SK-N-DZ (cell line): ENCODE data around the gene AIF1. TPM values are rescaled to one million over a fixed set of nuclear protein-coding genes. Genes with fewer than 3 reads are reported as not detected.

Experiments used
- DNase-seq: peaks from one replicate; pipeline ENCODE4 v3.0.0-alpha.2; 2015; ENCODE audit warnings: low spot score
- polyA plus RNA-seq, 2 experiments: library from polyadenylated mRNA; depleted of rRNA; stranded (reverse); fragments of >200 nt; gene quantifications; 2 replicates each; pipeline ENCODE4 v1.2.3, GENCODE V29; 2014

AIF1 gene
- 0.57 TPM in 1 of 2 replicates, not detected in the other for polyA plus RNA-seq (2014; cell fraction: cytosol; rRNA removed)
- 0.38 TPM in 1 of 2 replicates, not detected in the other for polyA plus RNA-seq (2014; cell fraction: nucleus; rRNA removed)

DNA sequence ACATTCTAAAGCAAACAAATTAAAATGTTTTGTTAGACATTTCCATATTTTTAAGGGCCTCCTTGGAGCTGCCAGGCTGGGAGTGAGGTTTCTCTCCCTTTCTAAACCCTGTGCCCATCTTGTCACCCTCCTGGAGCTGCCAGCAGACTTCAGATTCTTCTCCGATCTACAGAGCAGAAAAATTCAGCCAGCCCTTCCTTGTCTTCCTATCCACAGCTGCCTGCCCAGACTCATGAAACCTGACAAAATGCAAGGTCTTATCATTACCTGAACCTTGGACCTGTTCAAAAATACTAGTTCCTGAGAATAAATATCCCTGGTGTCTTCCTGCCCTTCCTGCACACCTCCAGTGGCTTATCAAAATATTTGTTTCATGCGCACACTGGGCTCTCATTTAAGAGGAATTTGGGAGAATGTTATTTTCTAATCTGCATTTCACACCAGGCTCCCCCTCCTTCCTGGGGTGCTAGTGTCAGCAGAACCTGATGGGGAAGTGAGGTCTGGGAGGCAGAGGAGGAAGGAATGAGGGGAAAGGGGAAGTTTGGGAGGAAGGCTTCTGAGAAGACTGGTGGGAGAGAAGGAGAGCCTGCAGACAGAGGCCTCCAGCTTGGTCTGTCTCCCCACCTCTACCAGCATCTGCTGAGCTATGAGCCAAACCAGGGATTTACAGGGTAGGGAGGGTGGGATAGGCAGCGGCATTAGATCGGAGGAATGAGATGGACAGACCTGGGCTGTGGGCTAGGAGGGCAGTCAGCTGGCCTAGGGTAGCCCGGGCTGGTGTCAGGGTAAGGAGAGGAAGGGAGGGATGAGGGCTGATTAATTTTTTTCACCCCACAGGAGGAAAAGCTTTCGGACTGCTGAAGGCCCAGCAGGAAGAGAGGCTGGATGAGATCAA lies at the start of gene AIF1:
Gene AIF1 (plus strand): TSS at position 551 of the 895 bp plus-strand sequence. CDS start 96 bp downstream, at position 647.
- DNase-seq, result no peak

DNA sequence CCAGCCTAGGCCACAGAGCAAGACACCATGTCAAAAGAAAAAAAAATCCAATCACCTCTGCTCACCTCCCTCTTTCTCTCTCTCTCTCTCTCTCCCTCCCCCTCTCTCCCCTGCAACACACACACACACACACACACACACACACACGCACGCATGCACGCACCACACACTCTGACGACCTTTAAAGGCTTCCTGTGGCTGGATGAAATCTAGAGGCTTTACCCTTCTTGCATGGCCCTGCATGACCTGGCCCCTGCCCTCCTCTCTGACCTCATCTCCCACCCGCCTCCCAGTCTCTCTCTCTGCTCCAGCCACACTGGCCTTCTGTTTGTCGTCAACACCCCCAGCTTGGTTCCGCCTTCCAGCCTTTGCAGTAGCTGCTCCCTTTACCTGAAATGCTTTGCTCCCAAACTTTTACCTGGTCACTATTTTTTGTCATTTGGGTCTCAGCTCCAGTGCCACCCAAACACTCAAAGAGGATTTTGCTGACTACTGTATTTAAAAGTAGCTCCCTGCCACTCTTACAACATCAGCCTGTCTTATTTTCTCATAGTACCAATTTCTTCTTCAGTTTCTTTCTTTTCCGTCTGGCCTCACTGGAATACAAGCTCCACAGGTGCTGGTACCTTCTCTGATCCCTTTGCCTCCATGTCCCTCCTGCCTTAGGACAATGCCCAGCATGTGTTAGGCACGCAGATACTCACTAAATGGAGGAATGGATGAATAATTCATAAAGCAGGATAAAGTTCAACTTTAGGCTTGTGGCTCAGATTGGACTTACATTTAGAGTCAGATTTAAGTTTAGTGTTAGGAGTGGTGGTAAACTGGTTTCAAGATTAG lies 47.3 kb upstream of the AIF1 start:
- no peak for DNase-seq

DNA sequence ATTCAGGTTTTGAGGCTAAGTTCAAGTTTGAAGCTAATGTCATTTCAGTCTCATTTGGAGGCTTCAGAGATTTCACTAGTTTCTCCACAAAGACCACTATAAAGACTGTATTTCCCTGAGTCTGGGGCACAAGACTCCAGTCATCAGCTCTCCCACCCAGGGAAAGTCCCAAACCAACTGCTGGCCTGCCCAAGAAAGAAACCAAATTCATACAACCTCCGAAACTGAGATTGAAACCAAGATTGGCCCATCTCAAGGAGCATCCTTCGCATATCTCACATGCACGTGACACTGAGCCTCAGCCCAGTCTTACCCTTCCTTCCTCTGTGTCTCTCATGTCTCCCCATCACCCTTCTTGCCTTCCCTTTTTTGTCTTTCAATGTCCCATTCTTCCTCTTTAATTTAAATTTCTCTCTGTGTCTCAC lies 46.5 kb upstream of the AIF1 start:
- DNase-seq, result no peak

DNA sequence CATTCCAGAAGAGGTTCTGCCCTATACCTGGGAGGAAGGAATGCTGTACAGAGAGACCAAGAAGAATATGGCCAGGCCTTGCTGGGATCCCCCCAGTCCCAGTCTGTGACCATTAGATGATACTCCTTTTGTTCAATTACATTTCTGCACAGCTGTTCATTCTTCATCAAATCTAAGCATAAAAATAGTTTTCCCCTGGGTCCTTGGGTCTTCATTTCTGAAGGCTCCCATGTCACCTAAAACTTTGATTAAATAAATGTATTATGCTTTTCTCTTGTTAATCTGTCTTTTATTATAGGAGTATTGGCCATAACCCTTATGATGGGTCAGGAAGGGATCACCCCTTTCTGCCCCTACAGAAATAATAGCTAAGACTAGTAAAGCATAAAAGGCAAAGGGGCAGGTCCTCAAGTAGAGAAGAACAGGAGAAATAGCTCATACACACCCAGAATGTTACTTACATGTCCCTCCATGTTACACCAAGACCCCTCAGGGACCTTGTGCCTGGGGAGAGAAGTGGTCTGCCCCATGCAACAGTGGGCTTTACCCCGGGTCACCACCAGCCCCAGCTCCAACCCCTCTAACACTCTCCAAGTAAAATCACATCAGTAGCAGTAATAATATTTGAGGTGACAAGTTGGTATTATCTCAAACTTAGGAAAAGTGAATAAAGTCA lies 45.0 kb upstream of the AIF1 start:
- no peak for DNase-seq

DNA sequence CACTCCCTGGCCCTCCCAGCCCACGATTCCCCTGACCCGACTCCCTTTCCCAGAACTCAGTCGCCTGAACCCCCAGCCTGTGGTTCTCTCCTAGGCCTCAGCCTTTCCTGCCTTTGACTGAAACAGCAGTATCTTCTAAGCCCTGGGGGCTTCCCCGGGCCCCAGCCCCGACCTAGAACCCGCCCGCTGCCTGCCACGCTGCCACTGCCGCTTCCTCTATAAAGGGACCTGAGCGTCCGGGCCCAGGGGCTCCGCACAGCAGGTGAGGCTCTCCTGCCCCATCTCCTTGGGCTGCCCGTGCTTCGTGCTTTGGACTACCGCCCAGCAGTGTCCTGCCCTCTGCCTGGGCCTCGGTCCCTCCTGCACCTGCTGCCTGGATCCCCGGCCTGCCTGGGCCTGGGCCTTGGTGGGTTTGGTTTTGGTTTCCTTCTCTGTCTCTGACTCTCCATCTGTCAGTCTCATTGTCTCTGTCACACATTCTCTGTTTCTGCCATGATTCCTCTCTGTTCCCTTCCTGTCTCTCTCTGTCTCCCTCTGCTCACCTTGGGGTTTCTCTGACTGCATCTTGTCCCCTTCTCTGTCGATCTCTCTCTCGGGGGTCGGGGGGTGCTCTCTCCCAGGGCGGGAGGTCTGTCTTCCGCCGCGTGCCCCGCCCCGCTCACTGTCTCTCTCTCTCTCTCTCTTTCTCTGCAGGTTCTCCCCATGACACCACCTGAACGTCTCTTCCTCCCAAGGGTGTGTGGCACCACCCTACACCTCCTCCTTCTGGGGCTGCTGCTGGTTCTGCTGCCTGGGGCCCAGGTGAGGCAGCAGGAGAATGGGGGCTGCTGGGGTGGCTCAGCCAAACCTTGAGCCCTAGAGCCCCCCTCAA lies 42.8 kb upstream of the AIF1 start, which contains the start of gene LTA:
Gene LTA (plus strand): TSS at position 249 of the 871 bp plus-strand sequence. CDS start 454 bp downstream, at position 703.
- DNase-seq, result no peak

DNA sequence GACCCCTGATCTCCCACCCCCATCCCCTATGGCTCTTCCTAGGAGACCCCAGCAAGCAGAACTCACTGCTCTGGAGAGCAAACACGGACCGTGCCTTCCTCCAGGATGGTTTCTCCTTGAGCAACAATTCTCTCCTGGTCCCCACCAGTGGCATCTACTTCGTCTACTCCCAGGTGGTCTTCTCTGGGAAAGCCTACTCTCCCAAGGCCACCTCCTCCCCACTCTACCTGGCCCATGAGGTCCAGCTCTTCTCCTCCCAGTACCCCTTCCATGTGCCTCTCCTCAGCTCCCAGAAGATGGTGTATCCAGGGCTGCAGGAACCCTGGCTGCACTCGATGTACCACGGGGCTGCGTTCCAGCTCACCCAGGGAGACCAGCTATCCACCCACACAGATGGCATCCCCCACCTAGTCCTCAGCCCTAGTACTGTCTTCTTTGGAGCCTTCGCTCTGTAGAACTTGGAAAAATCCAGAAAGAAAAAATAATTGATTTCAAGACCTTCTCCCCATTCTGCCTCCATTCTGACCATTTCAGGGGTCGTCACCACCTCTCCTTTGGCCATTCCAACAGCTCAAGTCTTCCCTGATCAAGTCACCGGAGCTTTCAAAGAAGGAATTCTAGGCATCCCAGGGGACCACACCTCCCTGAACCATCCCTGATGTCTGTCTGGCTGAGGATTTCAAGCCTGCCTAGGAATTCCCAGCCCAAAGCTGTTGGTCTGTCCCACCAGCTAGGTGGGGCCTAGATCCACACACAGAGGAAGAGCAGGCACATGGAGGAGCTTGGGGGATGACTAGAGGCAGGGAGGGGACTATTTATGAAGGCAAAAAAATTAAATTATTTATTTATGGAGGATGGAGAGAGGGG lies 41.6 kb upstream of the AIF1 start:
- no peak for DNase-seq

DNA sequence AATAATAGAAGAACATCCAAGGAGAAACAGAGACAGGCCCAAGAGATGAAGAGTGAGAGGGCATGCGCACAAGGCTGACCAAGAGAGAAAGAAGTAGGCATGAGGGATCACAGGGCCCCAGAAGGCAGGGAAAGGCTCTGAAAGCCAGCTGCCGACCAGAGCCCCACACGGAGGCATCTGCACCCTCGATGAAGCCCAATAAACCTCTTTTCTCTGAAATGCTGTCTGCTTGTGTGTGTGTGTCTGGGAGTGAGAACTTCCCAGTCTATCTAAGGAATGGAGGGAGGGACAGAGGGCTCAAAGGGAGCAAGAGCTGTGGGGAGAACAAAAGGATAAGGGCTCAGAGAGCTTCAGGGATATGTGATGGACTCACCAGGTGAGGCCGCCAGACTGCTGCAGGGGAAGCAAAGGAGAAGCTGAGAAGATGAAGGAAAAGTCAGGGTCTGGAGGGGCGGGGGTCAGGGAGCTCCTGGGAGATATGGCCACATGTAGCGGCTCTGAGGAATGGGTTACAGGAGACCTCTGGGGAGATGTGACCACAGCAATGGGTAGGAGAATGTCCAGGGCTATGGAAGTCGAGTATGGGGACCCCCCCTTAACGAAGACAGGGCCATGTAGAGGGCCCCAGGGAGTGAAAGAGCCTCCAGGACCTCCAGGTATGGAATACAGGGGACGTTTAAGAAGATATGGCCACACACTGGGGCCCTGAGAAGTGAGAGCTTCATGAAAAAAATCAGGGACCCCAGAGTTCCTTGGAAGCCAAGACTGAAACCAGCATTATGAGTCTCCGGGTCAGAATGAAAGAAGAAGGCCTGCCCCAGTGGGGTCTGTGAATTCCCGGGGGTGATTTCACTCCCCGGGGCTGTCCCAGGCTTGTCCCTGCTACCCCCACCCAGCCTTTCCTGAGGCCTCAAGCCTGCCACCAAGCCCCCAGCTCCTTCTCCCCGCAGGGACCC lies 40.6 kb upstream of the AIF1 start:
- no peak for DNase-seq

DNA sequence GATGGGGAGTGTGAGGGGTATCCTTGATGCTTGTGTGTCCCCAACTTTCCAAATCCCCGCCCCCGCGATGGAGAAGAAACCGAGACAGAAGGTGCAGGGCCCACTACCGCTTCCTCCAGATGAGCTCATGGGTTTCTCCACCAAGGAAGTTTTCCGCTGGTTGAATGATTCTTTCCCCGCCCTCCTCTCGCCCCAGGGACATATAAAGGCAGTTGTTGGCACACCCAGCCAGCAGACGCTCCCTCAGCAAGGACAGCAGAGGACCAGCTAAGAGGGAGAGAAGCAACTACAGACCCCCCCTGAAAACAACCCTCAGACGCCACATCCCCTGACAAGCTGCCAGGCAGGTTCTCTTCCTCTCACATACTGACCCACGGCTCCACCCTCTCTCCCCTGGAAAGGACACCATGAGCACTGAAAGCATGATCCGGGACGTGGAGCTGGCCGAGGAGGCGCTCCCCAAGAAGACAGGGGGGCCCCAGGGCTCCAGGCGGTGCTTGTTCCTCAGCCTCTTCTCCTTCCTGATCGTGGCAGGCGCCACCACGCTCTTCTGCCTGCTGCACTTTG lies 39.6 kb upstream of the AIF1 start, which contains the start of gene TNF:
Gene TNF (plus strand): TSS at position 231 of the 567 bp plus-strand sequence. CDS start 177 bp downstream, at position 408.
- peak; percentile 42 for DNase-seq

DNA sequence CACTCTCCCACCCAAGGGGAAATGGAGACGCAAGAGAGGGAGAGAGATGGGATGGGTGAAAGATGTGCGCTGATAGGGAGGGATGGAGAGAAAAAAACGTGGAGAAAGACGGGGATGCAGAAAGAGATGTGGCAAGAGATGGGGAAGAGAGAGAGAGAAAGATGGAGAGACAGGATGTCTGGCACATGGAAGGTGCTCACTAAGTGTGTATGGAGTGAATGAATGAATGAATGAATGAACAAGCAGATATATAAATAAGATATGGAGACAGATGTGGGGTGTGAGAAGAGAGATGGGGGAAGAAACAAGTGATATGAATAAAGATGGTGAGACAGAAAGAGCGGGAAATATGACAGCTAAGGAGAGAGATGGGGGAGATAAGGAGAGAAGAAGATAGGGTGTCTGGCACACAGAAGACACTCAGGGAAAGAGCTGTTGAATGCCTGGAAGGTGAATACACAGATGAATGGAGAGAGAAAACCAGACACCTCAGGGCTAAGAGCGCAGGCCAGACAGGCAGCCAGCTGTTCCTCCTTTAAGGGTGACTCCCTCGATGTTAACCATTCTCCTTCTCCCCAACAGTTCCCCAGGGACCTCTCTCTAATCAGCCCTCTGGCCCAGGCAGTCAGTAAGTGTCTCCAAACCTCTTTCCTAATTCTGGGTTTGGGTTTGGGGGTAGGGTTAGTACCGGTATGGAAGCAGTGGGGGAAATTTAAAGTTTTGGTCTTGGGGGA lies 38.9 kb upstream of the AIF1 start:
- DNase-seq, result peak; percentile 85

DNA sequence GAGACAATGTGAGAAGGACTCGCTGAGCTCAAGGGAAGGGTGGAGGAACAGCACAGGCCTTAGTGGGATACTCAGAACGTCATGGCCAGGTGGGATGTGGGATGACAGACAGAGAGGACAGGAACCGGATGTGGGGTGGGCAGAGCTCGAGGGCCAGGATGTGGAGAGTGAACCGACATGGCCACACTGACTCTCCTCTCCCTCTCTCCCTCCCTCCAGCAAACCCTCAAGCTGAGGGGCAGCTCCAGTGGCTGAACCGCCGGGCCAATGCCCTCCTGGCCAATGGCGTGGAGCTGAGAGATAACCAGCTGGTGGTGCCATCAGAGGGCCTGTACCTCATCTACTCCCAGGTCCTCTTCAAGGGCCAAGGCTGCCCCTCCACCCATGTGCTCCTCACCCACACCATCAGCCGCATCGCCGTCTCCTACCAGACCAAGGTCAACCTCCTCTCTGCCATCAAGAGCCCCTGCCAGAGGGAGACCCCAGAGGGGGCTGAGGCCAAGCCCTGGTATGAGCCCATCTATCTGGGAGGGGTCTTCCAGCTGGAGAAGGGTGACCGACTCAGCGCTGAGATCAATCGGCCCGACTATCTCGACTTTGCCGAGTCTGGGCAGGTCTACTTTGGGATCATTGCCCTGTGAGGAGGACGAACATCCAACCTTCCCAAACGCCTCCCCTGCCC lies 38.0 kb upstream of the AIF1 start:
- DNase-seq, result no peak

DNA sequence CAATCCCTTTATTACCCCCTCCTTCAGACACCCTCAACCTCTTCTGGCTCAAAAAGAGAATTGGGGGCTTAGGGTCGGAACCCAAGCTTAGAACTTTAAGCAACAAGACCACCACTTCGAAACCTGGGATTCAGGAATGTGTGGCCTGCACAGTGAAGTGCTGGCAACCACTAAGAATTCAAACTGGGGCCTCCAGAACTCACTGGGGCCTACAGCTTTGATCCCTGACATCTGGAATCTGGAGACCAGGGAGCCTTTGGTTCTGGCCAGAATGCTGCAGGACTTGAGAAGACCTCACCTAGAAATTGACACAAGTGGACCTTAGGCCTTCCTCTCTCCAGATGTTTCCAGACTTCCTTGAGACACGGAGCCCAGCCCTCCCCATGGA lies 37.5 kb upstream of the AIF1 start:
- DNase-seq, result no peak

DNA sequence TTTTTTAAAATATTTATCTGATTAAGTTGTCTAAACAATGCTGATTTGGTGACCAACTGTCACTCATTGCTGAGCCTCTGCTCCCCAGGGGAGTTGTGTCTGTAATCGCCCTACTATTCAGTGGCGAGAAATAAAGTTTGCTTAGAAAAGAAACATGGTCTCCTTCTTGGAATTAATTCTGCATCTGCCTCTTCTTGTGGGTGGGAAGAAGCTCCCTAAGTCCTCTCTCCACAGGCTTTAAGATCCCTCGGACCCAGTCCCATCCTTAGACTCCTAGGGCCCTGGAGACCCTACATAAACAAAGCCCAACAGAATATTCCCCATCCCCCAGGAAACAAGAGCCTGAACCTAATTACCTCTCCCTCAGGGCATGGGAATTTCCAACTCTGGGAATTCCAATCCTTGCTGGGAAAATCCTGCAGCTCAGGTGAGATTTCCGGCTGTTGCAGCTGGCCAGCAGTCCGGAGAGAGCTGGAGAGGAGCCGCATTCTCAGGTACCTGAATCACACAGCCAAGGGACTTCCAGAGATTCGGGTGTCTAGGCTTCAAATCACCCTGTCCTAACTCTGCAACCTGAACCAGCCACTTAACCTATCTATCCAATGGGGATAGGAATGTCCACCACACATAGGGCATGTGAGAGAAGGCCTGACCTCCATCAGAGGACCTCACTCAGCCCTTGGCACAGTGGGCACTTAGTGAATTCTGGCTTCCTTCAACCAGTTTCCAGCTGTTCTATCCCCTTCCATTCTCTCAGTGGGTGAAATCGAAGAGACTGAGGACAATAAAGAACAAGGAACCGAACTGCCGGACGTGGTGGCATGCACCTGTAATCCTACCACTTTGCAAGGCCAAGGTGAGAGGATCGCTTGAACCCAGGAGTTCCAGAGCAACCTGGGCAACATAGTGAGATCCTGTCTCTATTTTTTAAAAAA lies 36.6 kb upstream of the AIF1 start:
- DNase-seq, result no peak

DNA sequence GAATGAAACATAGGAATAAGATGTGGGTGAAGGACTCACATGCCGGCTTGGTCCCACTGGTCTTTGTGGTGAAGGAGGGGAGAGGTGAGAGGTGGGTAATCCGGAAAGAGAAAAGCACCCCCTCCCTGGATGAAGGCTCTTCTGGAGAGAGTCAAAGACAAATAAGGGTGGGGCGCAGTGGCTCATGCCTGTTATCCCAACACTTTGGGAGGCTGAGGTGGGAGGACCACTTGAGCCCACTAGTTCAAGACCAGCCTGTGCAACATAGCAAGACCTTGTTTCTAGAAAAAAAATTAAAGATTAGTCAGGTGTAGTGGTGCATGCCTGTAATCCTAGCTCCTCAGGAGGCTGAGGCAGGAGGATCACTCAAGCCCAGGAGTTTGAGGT lies 35.9 kb upstream of the AIF1 start:
- no peak for DNase-seq

DNA sequence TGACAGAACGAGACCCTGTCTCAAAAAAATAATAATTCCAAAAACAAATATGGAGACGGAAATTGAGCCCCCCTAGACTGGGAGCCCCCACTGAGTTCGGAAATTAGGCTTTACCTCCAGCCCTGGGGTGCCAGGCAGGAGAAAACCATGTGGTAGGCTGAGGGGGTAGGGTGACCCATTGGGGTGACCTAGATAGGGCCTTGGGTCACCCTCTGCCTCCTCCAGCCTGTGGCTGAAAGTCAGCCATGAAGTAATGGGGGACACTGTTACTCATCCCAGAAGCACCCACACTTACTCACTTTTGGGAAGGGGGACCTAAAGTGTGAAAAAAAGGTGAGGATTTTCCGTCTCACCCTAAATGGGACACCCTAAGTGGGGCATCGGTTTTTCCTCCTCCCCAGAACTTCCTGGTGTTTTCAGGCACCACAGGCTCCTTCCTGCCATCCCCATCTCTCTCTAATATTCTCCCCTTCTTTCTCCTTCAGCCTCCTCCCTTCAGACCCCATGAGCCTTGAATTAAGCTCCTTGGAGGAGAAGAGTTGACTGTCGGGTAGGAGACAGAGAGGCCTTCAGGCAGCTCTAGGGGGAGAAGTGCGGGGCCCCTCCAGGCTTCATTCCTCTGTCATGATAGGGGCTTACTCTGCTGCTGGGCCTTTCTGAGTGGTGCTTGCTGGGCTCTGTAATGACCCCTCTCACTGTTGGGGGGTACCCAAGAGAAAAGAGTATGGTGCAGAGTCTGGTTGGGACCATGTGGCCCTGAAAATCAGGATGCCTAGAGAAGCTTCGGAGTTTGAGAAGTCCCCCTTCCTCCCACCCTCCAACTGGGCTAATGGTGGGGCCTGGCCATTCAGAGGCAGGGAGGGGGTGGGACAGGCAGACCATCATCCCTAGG lies 35.2 kb upstream of the AIF1 start:
- no peak for DNase-seq

DNA sequence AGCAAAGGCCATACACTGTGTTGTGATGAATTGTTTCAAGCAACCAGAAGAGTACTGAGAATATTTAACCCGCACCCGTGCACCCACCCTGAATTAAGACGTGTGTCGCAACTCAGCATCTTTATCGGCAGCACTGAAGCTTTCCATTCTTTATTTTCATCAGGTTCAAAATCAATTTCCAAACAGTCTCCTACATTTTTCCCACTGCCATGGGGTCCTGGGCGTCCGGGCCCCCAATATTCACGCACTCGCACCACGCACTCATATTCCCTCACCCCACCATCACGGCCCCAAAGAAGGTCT lies 34.6 kb upstream of the AIF1 start:
- DNase-seq, result no peak
